COR-L47 (cell line): ENCODE results near the gene FBXL20.
"Not testable (repeated sequence)": the region's sequence is repeated elsewhere in the genome, so short reads cannot be mapped to it uniquely, and the experiment has no call there.

Experiments
- DNase-seq: peaks from one replicate; lab custom pipeline; 2025; lab: John Stamatoyannopoulos, UW

FBXL20 gene

DNA sequence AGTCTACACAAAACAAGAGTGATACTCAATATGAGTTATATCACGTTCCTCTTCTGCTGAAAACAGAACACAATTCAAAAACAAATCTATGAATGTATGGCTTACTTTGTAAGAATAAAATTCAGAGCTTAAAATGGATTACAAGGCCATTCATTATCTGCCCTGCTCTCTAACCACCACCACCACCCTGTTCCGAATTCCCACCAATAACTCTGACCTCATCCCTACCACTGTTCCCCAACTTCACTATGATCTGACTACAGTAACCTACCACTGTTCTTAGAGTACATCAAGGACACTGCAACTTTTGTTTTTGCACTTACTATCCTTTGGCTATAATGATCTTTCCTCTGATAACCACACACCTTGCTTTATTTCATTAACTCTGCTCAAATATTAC, 21.3 kb downstream of the FBXL20 start:
- no peak for DNase-seq

DNA sequence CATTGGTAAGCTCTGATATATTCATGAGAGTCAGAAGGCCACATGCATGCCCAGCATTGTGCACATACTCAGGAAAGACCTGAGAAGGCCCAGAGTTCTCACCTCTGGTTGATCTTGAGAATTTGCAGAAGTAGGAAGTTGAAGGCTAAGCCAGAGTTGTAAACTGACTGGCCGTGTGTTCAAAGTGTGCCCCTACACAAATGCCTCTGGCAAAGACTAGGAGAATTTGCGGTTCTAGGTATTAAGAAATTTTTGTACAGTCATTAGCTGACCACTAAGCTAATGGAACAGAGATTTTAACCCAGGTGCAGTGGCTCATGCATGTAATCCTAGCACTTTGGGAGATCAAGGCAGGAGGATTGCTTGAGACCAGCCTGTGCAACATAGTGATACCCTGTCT, 25.0 kb downstream of the FBXL20 start:
- no peak for DNase-seq

DNA sequence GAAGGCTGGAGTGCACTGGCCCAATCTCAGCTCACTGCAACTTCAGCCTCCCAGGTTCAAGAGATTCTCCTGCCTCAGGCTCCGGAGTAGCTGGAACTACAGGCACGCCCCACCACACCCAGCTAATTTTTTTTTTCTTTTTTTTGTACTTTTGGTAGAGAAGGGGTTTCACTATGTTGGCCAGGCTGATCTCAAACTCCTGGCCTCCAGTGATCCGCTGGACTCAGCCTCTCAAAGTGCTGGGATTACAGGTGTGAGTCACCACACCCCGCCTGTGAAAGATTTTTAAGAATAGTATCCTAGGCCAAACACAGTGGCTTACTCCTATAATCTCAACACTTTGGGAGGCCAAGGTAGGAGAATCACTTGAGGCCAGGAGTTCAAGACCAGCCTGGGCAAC, 33.6 kb downstream of the FBXL20 start:
- DNase-seq: not testable (repeated sequence)

DNA sequence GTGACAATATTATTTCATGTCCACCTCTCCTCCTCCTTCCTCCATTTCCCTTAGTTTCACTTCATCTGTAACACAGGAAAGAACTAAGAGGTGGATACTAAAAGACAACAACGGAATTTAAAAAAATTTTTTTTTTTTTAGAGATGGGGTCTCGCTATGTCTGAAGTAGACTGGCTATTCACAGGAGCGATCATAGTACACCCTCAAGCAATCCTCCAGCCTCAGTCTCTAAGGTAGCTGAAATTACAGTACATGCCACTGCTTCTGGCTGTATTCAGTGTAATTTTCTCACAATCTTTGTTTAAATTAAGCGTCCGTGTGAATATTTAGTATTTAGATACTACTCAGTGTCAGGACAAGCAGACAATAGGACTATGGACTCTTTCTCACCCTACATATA, 35.6 kb downstream of the FBXL20 start:
- DNase-seq: no peak

DNA sequence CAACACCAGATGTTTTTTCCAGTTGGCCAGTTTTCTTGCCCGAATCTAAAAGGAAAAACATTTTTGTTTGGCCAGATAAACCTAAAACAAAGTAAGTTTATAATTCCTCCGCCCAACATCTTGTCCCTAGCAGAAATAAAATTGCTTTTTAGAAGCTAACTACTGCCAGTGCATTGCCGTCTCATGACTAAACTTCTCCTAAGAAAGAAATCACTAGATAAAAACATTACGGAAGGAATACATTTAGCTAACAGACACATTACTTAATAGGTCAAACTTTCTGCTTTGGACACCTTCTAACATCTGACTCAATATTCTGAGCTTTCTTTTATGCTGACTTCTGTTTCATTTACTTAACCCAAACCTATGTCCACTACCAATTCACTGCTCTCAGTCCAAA, 36.2 kb downstream of the FBXL20 start:
- no peak for DNase-seq

DNA sequence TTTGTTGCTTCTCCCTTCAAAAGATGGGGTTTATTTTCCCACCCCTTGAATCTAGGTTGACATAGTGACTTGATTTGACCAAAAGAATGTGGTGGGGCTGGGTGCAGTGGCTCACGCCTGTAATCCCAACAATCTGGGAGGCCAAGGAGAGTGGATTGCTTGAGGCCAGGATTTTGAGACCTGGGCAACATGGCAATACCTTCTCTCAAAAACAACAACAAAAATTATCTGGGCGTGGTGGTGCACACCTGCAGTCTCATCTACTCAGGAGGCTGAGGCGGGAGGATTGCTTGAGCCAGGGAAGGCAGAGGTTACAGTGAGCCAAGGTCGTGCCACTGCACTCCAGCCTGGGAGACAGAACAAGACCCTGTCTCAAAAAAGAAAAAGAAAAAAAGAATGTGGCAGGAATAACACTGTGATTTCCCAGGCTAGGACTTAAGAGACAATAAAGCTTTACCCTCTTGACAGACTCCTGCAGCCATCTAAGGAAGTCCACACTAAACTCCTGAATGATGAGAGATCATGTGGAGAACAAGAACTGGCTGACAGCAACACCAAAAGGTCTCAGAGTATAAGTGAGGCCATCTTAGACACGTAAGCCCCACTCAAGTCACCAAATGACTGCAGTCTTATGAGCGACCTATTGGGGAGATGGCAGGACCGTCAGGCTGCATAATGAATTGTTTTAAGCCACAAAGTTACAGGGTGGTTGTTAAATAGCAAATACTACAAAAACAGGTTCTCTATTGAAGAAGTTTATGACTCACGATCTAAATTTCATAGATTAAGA, 37.0 kb downstream of the FBXL20 start:
- DNase-seq: no peak

DNA sequence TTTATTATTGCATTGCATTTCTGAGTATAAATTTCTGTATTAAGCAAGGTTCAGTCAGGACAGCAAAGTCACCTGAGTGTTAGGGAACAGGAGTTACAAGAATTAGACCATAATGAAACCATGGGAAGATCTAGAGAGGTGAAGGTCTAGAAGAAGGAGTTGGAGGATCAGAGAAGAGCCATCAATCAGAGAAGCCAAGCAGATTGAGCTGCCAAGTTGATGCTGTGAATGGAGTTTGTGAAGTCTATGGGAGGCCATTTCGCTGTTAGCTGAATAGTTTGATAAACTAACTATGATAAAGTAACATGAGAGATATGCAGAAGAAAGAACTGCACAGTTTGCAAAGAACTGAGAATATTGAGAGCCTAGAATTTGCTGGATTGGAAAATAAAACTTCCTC, 40.4 kb downstream of the FBXL20 start:
- no peak for DNase-seq

DNA sequence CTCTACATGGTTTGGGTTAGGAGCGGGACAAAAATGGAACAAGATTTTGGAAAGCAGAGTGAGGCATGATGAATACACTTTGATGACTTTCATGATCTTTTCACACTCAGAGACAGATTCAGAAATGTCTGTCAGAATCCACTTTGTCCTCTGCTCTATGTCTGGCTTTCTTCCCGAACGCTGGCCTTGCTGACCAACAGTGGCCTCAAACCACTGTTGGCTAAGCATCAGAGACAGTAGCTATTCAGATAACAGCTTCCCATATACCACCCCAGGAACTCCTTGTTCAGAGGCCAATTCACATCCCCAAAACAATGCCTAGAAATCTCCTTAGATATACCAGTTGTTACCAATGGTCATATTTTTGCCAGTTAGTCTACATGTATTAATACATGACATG, 40.9 kb downstream of the FBXL20 start:
- no peak for DNase-seq

DNA sequence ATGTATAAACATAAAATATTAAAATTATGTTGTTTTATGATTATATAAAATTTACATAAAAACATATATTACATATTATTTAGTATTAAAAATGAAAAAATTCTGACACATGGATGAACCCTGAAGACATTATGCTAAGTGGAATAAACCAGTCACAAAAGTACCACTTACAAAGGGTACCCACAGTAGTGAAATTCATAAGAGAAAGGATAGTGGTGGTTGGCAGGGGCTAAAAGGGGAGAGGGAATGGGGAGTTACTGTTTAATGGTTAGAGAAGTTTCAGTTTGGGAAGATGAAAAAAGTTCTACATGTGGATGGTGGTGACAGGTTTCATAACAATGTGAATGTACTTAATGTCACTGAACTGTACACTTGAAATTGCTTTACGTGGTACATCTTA, 41.4 kb downstream of the FBXL20 start:
- DNase-seq: no peak

DNA sequence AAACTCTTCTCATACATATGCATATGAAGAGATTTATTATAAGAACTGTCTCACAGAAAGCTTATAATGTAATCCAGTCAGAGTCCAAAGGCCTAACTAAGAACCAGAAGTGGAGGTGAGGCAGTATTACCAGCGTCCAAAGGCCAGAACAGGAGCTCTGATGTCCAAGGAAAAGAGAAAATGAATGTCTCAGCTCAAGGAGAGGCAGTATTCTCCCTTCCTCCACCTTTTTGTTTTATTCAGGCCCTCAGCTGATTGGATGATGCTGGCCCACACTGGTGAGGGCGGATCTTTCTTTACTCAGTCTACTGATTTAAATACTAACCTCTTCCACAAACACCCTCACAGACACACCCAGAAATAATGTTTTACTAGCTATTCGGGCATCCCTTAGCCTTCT, 43.4 kb downstream of the FBXL20 start:
- DNase-seq: no peak

DNA sequence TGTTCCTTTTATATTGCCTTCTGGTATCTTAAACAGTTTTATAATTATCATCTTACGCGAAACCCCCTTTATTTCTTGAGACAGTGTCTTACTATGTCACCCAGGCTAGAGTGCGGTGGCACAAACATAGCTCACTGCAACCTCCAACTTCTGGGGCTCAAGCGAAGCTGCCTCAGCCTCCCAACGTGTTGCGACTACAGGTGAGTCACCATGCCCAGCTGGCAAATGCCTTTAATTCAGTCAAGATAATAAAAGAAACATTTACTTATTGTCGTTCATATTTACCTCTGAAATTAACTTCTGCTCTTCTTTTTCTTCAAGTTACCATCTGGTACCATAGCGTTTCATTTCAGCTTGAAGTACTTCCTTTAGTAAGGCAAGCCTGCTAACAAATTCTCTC, 43.9 kb downstream of the FBXL20 start:
- DNase-seq: no peak

DNA sequence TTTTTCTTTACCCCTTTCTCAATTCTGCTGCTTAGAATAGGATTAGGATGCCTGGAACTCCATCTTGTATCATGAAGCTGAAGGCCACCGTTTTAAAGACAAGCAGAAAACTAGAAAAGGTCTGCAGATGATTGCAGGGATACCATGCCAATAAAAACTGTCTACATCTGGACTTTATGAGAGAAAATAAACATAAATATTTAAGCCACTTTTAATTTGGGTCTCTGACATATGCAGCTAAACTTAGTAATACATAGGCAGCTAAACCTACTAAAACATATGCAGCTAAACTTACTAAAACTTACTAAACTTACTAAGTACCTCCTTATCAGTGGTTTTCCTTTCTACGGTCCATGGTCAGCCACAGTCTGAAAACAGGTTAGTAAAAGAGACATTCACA, 48.4 kb downstream of the FBXL20 start:
- DNase-seq: no peak

DNA sequence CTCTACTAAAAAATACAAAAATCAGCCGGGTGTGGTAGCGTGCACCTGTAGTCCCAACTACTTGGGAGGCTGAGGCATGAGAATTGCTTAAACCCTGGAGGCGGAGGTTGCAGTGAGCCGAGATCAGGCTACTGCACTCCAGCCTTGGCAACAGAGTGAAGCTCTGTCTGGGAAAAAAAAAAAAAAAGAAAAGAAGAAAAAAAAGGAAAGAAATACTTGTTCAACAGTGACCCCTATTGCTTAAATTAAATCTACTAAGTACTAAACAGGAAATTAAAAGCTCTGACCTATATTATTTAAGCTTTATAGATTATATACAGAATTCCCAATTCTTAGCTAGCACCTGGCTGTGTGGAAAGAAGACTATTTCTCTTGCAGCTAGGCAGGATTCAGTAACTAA, 48.9 kb downstream of the FBXL20 start:
- no peak for DNase-seq

DNA sequence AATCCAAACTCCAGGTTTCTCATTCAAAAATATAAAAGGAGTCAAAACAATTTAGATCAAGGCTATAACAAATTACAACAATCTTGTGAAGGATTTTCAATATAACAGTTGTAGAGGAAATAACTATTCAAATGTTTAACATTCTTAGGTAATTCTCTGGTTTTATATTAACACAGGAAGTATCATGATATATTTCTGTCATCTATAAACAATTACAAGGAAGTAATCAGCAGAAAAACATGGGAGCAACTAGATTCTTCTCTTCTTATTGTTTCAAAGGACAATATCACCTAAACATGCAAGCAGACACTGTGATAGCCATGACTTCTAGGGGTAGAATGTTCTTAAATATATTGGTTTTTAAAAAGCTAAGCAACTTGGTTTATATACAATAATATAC, 49.9 kb downstream of the FBXL20 start:
- DNase-seq: no peak

DNA sequence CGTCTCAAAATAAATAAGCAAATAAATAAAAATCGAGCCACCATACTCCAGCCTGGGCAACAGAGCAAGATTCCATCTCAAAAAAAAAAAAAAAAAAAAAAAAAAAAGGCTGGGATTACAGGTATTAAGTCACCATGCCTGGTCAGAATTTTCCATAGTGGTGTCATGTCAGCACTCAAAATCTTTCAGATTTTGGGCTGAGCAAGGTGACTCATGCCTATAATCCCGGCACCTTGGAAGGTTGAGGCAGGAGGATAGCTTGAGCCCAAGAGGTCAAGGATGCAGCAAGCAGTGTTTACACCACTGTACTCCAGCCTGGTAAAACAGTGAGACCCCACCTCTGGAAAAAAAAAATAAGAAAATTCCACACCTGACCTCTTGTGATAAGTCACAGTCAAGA, 52.2 kb downstream of the FBXL20 start:
- no peak for DNase-seq

DNA sequence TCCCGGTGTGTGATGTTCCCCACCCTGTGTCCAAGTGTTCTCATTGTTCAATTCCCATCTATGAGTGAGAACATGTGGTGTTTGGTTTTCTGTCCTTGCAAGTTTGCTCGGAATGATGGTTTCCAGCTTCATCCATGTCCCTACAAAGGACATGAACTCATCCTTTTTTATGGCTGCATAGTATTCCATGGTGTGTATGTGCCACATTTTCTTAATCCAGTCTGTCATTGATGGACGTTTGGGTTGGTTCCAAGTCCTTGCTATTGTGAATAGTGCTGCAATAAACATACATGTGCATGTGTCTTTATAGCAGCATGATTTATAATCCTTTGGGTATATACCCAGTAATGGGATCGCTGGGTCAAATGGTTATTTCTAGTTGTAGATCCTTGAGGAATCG, 54.6 kb downstream of the FBXL20 start:
- DNase-seq: not testable (repeated sequence)

DNA sequence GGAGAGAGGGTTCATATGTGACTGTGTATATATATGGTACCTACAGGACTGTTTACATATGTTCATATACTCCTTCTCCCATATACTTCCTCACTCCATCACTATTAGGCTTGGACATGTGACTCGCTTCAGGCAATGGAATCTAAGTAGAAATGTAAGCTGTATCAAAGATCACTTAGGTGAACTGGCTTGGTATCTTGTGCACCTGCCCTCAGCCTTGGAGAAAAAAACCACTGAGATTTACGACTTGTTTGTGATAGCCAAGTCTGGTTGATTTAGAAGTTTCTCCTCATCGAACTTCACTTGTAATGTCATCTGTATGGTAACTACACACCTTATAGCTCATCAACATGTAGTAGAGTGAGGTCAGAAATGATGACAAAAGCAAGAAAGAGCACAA, 59.9 kb downstream of the FBXL20 start:
- no peak for DNase-seq

DNA sequence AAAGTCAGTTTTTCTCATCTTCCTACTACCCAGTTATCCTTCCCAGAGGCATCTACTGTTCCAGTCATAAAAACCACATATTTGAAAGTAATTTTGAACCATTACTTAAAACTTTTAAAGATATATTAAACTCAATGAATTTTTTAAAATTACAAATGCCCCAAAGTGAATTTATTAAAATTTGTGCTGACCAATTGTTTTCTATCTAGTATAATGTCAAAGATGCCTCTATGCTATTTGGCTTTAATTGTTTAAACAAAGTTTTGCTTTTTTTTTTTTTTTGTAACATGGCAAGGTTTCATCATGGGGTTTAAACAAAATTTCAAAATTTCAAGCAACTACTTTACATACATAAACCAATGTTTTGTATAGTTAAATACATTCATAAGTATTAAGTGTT, 60.7 kb downstream of the FBXL20 start:
- DNase-seq: no peak

DNA sequence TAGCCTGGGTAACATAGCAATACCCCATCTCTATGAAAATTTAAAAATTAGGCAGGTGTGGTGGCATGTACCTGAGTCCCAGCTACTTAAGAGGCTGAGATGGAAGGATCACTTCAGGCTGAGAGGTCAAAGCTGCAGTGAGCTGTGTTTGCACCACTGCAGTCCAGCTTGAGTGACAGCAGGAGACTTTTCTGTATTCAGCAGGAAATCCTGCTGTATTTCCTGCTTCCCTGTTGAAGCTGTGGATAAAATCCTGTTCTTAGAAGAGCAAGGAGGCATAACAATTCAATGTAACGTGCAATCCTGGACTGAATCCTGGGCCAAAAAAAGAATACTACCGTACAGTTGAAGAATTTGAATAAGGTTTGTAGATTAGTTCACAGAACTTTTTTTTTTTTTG, 62.2 kb downstream of the FBXL20 start:
- no peak for DNase-seq

DNA sequence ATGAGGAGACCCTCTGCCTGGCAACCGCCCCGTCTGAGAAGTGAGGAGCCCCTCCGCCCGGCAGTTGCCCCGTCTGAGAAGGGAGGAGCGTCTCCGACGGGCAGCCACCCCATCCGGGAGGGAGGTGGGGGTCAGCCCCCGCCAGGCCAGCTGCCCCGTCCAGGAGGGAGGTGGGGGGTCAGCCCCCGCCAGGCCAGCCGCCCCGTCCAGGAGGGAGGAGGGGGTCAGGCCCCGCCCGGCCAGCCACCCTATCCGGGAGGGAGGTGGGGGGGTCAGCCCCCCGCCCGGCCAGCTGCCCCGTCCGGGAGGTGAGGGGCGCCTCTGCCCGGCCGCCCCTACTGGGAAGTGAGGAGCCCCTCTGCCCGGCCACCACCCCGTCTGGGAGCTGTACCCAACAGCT, 63.8 kb downstream of the FBXL20 start:
- DNase-seq: not testable (repeated sequence)

DNA sequence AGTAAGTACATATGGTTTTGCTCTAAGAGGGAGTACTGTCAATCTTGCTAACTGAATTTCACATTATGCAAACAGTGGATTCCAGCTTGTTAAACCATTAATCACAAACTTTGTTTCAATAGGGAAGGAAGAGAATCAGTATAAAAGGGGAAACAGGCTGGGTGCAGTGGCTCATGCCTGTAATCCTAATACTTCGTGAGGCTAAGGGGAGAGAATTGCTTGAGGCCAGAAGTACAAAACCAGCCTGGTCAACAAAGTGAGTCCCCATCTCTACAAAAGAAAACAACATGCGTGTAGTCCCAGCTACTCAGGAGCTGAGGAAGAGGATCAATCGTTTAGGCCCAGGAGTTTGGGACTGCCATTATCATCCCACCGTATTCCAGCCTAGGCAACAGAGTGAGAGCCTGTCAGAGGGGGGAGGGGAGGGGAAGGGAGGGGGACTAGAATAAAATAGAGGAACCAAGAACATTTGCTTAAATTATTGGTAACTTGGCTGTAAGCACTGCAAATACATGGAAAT, 65.7 kb downstream of the FBXL20 start:
- DNase-seq: no peak

DNA sequence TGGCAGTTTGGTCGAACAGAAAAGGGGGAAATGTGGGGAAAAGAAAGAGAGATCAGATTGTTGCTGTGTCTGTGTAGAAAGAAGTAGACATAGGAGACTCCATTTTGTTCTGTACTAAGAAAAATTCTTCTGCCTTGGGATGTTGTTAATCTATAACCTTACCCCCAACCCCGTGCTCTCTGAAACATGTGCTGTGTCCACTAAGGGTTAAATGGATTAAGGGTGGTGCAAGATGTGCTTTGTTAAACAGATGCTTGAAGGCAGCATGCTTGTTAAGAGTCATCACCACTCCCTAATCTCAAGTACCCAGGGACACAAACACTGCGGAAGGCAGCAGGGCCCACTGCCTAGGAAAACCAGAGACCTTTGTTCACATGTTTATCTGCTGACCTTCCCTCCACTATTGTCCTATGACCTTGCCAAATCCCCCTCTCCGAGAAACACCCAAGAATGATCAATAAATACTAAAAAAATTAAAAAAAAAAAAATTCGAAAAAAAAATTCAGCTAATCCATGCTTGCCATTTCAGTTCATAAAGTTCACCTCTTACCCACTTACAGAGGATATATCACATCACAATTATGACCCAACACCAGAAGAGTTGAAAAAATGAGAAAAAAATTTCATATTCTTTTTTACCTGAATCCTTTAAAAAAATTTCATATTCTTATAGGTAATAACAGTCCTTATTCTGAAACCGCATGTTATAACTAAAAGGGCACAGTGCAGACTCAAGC, 67.2 kb downstream of the FBXL20 start:
- DNase-seq: not testable (repeated sequence)

DNA sequence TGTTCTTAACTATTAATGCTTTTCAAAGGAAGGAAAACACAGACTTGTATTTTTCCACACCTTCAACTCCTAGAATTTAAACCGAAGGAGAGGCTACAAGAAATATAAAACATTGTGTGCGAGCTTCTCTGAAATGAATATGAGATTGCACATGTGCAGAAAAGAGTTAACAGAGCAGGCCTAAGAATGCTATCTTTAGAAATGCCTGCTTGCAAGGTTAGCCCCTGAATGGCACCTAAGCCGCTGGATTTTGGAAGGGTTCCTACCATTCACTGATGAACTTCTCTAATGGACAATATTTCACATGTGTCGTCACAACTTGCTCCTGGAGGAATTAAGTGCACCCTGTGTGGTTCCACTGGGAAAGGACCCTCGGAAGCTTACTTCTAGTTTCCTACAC, 69.3 kb downstream of the FBXL20 start:
- DNase-seq: no peak

DNA sequence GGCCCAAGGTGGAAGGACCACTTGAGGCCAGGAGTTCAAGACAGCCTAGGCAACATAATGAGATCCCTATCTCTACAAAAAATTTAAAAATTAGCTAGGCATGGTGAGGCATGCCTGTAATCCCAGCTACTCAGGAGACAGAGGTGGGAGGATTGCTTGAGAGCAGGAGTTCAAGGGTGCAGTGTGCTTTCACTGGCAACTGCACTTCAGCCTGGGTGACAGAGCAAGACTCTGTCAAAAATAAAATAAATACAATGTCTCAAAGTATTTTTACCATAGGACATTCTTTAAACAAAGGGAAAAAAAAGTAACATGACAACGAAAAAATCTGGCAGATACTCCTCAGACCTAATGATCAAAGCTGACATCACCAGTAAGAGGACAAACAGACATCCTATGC, 72.6 kb downstream of the FBXL20 start:
- no peak for DNase-seq
